ENCODE data around the gene VSTM4.

DNA sequence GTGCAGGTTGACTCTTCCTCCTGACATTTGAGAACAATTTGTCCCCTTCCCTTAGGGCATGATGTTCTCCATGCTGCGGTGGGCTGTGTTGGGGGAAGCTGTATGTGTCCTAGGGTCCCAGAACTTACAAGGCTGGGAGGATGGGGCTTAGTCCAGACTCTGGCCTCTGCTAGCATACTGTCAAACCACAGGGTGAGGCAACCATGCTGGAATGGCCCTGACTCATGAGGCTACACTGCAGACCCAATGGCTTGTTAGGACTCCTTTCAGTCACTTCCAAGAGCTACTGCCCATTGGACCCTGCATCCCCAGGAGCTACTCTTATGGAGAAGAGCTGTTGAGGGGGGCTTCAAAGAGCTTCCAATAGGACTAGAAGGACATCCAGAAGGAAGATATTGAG lies 38.6 kb upstream of the VSTM4 start:
- TF ChIP-seq CTCF (IDR thresholded peaks at IDR 0.05; ENCODE audit: poor library complexity) (no peak), EZH2 (IDR thresholded peaks at IDR 0.05; ENCODE audit: borderline replicate concordance) (no peak), EZH2phosphoT487 (IDR thresholded peaks at IDR 0.05; ENCODE audit: low read depth, severe bottlenecking, unreplicated experiment) (no peak)

Data from hepatocyte (in vitro differentiated cells).